ENCODE results near the gene LRCH4. TPM values are rescaled to one million over a fixed set of nuclear protein-coding genes. Genes with fewer than 3 reads are reported as not detected.
"Not testable (repeated sequence)": the region's sequence is repeated elsewhere in the genome, so short reads cannot be mapped to it uniquely, and the experiment has no call there.

The LRCH4 gene
- total RNA-seq, 1 experiment from 2014 or later, result 71.4 TPM

- H3K36me3 ChIP-seq (ENCODE audit: control insufficient read depth, insufficient read depth, low read length), result no peaks in the 10 kb centered on the region; the same call in 1 of the 2 replicates
- no peaks in the 10 kb centered on the region for H3K27me3 Mint-ChIP-seq (ENCODE audit: insufficient read depth, unreplicated experiment)
- ChIA-PET CTCF (interaction anchor here (0.7 to 3.1 kb wide), 2 partner anchors 20 to 23 kb away, joined by 3 to 15 read pairs; partner anchors contain the start of genes FBXO24 and LRCH4), POLR2A (interaction anchor here (1.0 kb wide), 1 partner anchor 20 kb away, joined by 3 read pairs; the partner anchor contains the start of gene FBXO24)
- intact Hi-C loops (cut with micrococcal nuclease; ENCODE audit: unreplicated experiment), result no loop called here
- no peak for TF ChIP-seq CTCF (IDR thresholded peaks at IDR 0.05; ENCODE audit: insufficient read depth in 1 of 2, low read depth in 1 of 2, low read length in 1 of 2, severe bottlenecking in 1 of 2, unreplicated experiment in 1 of 2)
- no peak overlapping the region for H3K27ac Mint-ChIP-seq (ENCODE audit: unreplicated experiment)
- no peaks in the 10 kb centered on the region for H3K9me3 ChIP-seq
- H3K4me1 Mint-ChIP-seq (ENCODE audit: low read depth, unreplicated experiment), result peaks cover 7% of the 10 kb centered on the region
- no TSS peak for BruUV-seq (replicated peaks)
- H3K4me3 ChIP-seq (ENCODE audit: low read depth, low read length), result no peak overlapping the region
- DNase-seq, result no peak
- H3K4me3 Mint-ChIP-seq (ENCODE audit: unreplicated experiment), result no peak overlapping the region
- no peaks in the 10 kb centered on the region for H3K9me3 Mint-ChIP-seq (ENCODE audit: unreplicated experiment)
- H3K36me3 Mint-ChIP-seq (ENCODE audit: insufficient read depth, unreplicated experiment), result peaks cover 65% of the 10 kb centered on the region
- peaks cover 15% of the 10 kb centered on the region for H3K4me1 ChIP-seq
- H3K27me3 ChIP-seq (replicated peaks; ENCODE audit: control insufficient read depth, insufficient read depth, low read length), result no peaks in the 10 kb centered on the region
Observed at GRCh38 chr7:100566018-100566531, 19.9 kb downstream of the LRCH4 start.

- POLR2A ChIA-PET, result interaction anchor here (0.5 kb wide), 1 partner anchor 462 kb away, joined by 3 read pairs; no protein-coding TSS in a partner anchor
- Histone ChIP-seq H3K4me3 (ENCODE audit: low read depth, low read length) (no peak overlapping the region), H3K36me3 (ENCODE audit: control insufficient read depth, insufficient read depth, low read length) (no peaks in the 10 kb centered on the region; the same call in 1 of the 2 replicates), H3K9me3 (no peaks in the 10 kb centered on the region), H3K27me3 (replicated peaks; ENCODE audit: control insufficient read depth, insufficient read depth, low read length) (no peaks in the 10 kb centered on the region), H3K4me1 (peaks cover 9% of the 10 kb centered on the region; the same call in 1 of the 2 replicates)
- CTCF ChIA-PET, result interaction anchor here (0.7 to 3.1 kb wide), 2 partner anchors 21 to 24 kb away, joined by 3 to 15 read pairs; partner anchors contain the start of genes FBXO24 and LRCH4
- Mint-ChIP-seq H3K4me3 (ENCODE audit: unreplicated experiment) (no peak overlapping the region), H3K36me3 (ENCODE audit: insufficient read depth, unreplicated experiment) (peaks cover 55% of the 10 kb centered on the region), H3K27ac (ENCODE audit: unreplicated experiment) (peak overlapping the region; percentile 66), H3K27me3 (ENCODE audit: insufficient read depth, unreplicated experiment) (no peaks in the 10 kb centered on the region), H3K9me3 (ENCODE audit: unreplicated experiment) (no peaks in the 10 kb centered on the region), H3K4me1 (ENCODE audit: low read depth, unreplicated experiment) (peaks cover 7% of the 10 kb centered on the region)
- no peak for DNase-seq
- no peak for TF ChIP-seq CTCF (IDR thresholded peaks at IDR 0.05; ENCODE audit: insufficient read depth in 1 of 2, low read depth in 1 of 2, low read length in 1 of 2, severe bottlenecking in 1 of 2, unreplicated experiment in 1 of 2)
- BruUV-seq (replicated peaks), result TSS peak; percentile 13
- intact Hi-C loops (cut with micrococcal nuclease; ENCODE audit: unreplicated experiment), result no loop called here
Observed at GRCh38 chr7:100565133-100565571, 20.8 kb downstream of the LRCH4 start.

GRCh38 chr7:100564405-100564804 is 21.5 kb downstream of the LRCH4 start:
- H3K4me3 ChIP-seq (ENCODE audit: low read depth, low read length); H3K4me1 Mint-ChIP-seq (ENCODE audit: low read depth, unreplicated experiment); DNase-seq; H3K4me3 Mint-ChIP-seq (ENCODE audit: unreplicated experiment); H3K36me3 ChIP-seq (ENCODE audit: control insufficient read depth, insufficient read depth, low read length); intact Hi-C loops (cut with micrococcal nuclease; ENCODE audit: unreplicated experiment); H3K9me3 Mint-ChIP-seq (ENCODE audit: unreplicated experiment); H3K27me3 Mint-ChIP-seq (ENCODE audit: insufficient read depth, unreplicated experiment); H3K9me3 ChIP-seq; BruUV-seq (replicated peaks); H3K27me3 ChIP-seq (replicated peaks; ENCODE audit: control insufficient read depth, insufficient read depth, low read length); H3K4me1 ChIP-seq: not testable (repeated sequence)
- CTCF ChIA-PET, result interaction anchor here (3.1 kb wide), 1 partner anchor 22 kb away, joined by 15 read pairs; the partner anchor contains the start of genes FBXO24 and LRCH4
- POLR2A ChIA-PET, result interaction anchor here (0.6 to 1.1 kb wide), 3 partner anchors 20 to 76 kb away, joined by 3 read pairs; partner anchors contain the start of gene MOSPD3
- Mint-ChIP-seq H3K27ac (ENCODE audit: unreplicated experiment) (peak overlapping the region; percentile 66), H3K36me3 (ENCODE audit: insufficient read depth, unreplicated experiment) (peaks cover 54% of the 10 kb centered on the region)
